ENCODE measurements around the gene CTSS.

DNA sequence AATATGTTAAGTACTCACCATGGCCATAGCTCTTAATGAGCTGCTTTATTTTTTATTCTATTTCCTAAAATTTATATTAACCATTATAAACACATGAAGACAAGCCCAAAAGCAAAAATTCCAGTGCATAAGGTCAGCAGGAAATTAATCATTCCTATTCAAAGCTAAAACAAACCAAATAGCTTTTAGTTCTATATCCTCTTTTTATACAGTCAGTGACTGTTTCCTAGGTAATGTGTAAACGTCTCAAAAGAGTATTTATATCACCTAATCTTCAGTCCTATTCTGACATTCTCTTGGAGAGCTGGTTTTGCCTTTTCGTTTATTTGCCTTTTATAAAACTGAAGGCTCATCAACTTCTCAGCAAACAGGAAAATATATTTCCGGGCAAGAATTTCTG lies 72.9 kb downstream of the CTSS start:
- TF ChIP-seq EZH2 (IDR thresholded peaks at IDR 0.05; ENCODE audit: borderline replicate concordance, low read depth, low read length, severe bottlenecking), result no peak
- TF ChIP-seq, protein P1, sequence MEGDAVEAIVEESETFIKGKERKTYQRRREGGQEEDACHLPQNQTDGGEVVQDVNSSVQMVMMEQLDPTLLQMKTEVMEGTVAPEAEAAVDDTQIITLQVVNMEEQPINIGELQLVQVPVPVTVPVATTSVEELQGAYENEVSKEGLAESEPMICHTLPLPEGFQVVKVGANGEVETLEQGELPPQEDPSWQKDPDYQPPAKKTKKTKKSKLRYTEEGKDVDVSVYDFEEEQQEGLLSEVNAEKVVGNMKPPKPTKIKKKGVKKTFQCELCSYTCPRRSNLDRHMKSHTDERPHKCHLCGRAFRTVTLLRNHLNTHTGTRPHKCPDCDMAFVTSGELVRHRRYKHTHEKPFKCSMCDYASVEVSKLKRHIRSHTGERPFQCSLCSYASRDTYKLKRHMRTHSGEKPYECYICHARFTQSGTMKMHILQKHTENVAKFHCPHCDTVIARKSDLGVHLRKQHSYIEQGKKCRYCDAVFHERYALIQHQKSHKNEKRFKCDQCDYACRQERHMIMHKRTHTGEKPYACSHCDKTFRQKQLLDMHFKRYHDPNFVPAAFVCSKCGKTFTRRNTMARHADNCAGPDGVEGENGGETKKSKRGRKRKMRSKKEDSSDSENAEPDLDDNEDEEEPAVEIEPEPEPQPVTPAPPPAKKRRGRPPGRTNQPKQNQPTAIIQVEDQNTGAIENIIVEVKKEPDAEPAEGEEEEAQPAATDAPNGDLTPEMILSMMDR (IDR thresholded peaks at IDR 0.05; ENCODE audit: borderline replicate concordance, extremely low read depth, low read length, poor library complexity, severe bottlenecking), result no peak

All from DND-41 (cell line).